ENCODE measurements around the gene DOCK4.

- TF ChIP-seq CTCF (IDR thresholded peaks at IDR 0.05) (no peak), POLR2AphosphoS5 (IDR thresholded peaks at IDR 0.05) (no peak), POLR2A (IDR thresholded peaks at IDR 0.05) (no peak), EP300 (IDR thresholded peaks at IDR 0.05) (no peak)
Observed at GRCh38 chr7:111954056-111954455, 252.1 kb downstream of the DOCK4 start.
